SK-N-SH treated with all-trans-retinoic acid at 6 μM for 48 hours (cell line): ENCODE measurements around the gene NPHS1.

Experiments
- ARNTL ChIP-seq: fragments of 450-650 bp; formaldehyde crosslinking; IDR thresholded peaks from 2 replicates; pipeline ENCODE4 v1.5.0; 2020; ENCODE audit warnings: low read depth, mild to moderate bottlenecking, moderate library complexity, borderline replicate concordance
- ESRRG ChIP-seq: fragments of 250-450 bp; sonication (Bioruptor Pico); IDR thresholded peaks from 2 replicates; pipeline ENCODE4 v1.6.1; 2021; ENCODE audit warnings: mild to moderate bottlenecking
- ZFP3 ChIP-seq: fragments of 250-450 bp; sonication (Bioruptor Pico); IDR thresholded peaks from 2 replicates; pipeline ENCODE4 v1.5.0; 2020; ENCODE audit warnings: mild to moderate bottlenecking, moderate library complexity
- TF ChIP-seq, protein P1 (sequence below): fragments of 250-450 bp; sonication (Bioruptor Pico); IDR thresholded peaks from 2 replicates; pipeline ENCODE4 v1.8.0; 2020; ENCODE audit warnings: mild to moderate bottlenecking, moderate library complexity, borderline replicate concordance

DNA sequence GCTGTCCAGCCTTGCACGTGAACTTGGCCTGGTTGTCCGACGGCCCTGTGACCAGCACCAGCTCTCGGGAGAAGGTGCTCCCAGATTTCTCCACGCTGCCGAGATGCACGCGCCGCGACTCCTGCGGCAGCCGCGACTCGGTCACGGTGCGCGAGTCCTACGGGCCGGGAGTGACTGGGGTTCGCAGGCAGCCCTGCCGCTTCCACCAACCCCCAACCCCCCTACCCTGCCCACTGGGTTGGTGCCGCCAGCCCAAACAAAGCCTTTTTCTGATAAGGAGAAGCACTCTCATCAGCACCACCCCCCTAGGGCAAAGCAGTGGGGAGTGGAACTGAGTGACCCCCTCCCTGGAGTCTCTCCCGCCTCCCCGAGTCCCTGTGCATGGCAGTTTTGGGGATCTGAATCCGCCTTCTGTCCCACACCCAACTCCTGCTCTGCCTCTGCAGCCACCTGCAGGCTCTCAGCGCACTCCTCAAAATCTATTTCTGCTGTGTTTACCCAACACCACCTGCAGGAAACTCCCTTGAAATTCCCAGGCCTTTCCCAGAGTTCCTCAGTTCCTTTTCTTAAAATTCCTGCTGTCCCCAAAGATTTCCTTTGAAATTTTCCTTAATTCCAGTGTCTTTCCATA is 6.2 kb downstream of the NPHS1 start:
- TF ChIP-seq ESRRG (CRISPR knock-in tag) (no peak), ARNTL (CRISPR knock-in tag) (no peak), ZFP3 (no peak)
- TF ChIP-seq, protein P1, sequence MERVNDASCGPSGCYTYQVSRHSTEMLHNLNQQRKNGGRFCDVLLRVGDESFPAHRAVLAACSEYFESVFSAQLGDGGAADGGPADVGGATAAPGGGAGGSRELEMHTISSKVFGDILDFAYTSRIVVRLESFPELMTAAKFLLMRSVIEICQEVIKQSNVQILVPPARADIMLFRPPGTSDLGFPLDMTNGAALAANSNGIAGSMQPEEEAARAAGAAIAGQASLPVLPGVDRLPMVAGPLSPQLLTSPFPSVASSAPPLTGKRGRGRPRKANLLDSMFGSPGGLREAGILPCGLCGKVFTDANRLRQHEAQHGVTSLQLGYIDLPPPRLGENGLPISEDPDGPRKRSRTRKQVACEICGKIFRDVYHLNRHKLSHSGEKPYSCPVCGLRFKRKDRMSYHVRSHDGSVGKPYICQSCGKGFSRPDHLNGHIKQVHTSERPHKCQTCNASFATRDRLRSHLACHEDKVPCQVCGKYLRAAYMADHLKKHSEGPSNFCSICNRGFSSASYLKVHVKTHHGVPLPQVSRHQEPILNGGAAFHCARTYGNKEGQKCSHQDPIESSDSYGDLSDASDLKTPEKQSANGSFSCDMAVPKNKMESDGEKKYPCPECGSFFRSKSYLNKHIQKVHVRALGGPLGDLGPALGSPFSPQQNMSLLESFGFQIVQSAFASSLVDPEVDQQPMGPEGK (CRISPR knock-in tag): no peak
